HEK293 (cell line): Measurements from ENCODE around the gene IL16.

Experiments used
- CTCF ChIP-seq: fragments of 450-650 bp; formaldehyde crosslinking; IDR thresholded peaks from 2 replicates; pipeline ENCODE4 v1.5.1; 2016; ENCODE audit warnings: missing biosample characterization, missing genetic modification characterization
- HOXA7 ChIP-seq: sonication (generic); formaldehyde crosslinking; IDR thresholded peaks from 2 replicates; pipeline ENCODE4 v1.8.1; 2022; ENCODE audit warnings: missing genetic modification reagents, borderline replicate concordance
- KLF16 ChIP-seq: fragments of 450-650 bp; formaldehyde crosslinking; IDR thresholded peaks from 2 replicates; pipeline ENCODE4 v1.5.1; 2017; ENCODE audit warnings: missing biosample characterization, missing genetic modification characterization
- REST ChIP-seq: fragments of 450-650 bp; formaldehyde crosslinking; IDR thresholded peaks from 2 replicates; pipeline ENCODE4 v1.5.1; 2016; ENCODE audit warnings: missing biosample characterization, missing genetic modification characterization
- SP2 ChIP-seq: fragments of 450-650 bp; formaldehyde crosslinking; IDR thresholded peaks from 2 replicates; pipeline ENCODE4 v1.5.1; 2016; ENCODE audit warnings: missing biosample characterization, missing genetic modification characterization
- SP7 ChIP-seq: fragments of 450-650 bp; formaldehyde crosslinking; IDR thresholded peaks from 2 replicates; pipeline ENCODE4 v1.5.1; 2016; ENCODE audit warnings: missing biosample characterization, missing genetic modification characterization
- TRIM28 ChIP-seq: IDR thresholded peaks from 2 replicates; pipeline ENCODE4 v1.6.1; 2011; ENCODE audit warnings: low read length, control low read depth, borderline replicate concordance
- YY1 ChIP-seq: fragments of 450-650 bp; formaldehyde crosslinking; IDR thresholded peaks from 2 replicates; pipeline ENCODE4 v1.5.1; 2018; ENCODE audit warnings: missing biosample characterization, missing genetic modification characterization
- ZBTB49 ChIP-seq: fragments of 450-650 bp; formaldehyde crosslinking; IDR thresholded peaks from 2 replicates; pipeline ENCODE4 v1.5.1; 2016; ENCODE audit warnings: missing biosample characterization, missing genetic modification characterization, low read depth
- ZFP3 ChIP-seq: fragments of 450-650 bp; formaldehyde crosslinking; IDR thresholded peaks from 2 replicates; pipeline ENCODE4 v1.5.1; 2016; ENCODE audit warnings: low read depth, missing biosample characterization, missing genetic modification characterization
- ZNF138 ChIP-seq: fragments of 450-650 bp; formaldehyde crosslinking; IDR thresholded peaks from 2 replicates; pipeline ENCODE4 v1.5.1; 2016; ENCODE audit warnings: missing biosample characterization, missing genetic modification characterization, borderline replicate concordance
- ZNF26 ChIP-seq: fragments of 450-650 bp; formaldehyde crosslinking; IDR thresholded peaks from 2 replicates; pipeline ENCODE4 v1.5.1; 2016; ENCODE audit warnings: missing biosample characterization, missing genetic modification characterization
- ZNF274 ChIP-seq, 2 experiments: fragments of 200-500 bp in 1 of 2; fragments of 450-650 bp in 1 of 2; sonication (Bioruptor generic) in 1 of 2; formaldehyde crosslinking in 1 of 2; IDR thresholded peaks; 2 replicates each; pipeline versions ENCODE4 v1.5.1 to v1.6.1; 2014 to 2016; ENCODE audit warnings: borderline replicate concordance in 1 of 2, inconsistent platforms in 1 of 2, low read length in 1 of 2, missing biosample characterization in 1 of 2, missing genetic modification characterization in 1 of 2
- ZNF501 ChIP-seq: fragments of 450-650 bp; formaldehyde crosslinking; IDR thresholded peaks from 2 replicates; pipeline ENCODE4 v1.5.1; 2016; ENCODE audit warnings: missing biosample characterization, missing genetic modification characterization

- TF ChIP-seq REST (tag by site-specific recombination) (no peak), SP2 (no peak), ZFP3 (tag by site-specific recombination) (no peak), ZNF26 (no peak), YY1 (tag by site-specific recombination) (no peak), ZNF138 (tag by site-specific recombination) (no peak), KLF16 (tag by site-specific recombination) (no peak), ZBTB49 (tag by site-specific recombination) (no peak), SP7 (tag by site-specific recombination) (no peak), CTCF (tag by site-specific recombination) (no peak), ZNF501 (tag by site-specific recombination) (no peak), ZNF274 (IDR thresholded peaks at IDR 0.05; ENCODE audit: low read length) (no peak), ZNF274 (tag by site-specific recombination; IDR thresholded peaks at IDR 0.05; ENCODE audit: borderline replicate concordance) (no peak), HOXA7 (CRISPR knock-in tag) (no peak), TRIM28 (no peak)
Measured at GRCh38 chr15:81302701-81303109, 106.0 kb downstream of the IL16 start.
